ENCODE results near the gene SYNE2.
"Not testable (repeated sequence)": the region's sequence is repeated elsewhere in the genome, so short reads cannot be mapped to it uniquely, and the experiment has no call there.

SYNE2 gene

DNA sequence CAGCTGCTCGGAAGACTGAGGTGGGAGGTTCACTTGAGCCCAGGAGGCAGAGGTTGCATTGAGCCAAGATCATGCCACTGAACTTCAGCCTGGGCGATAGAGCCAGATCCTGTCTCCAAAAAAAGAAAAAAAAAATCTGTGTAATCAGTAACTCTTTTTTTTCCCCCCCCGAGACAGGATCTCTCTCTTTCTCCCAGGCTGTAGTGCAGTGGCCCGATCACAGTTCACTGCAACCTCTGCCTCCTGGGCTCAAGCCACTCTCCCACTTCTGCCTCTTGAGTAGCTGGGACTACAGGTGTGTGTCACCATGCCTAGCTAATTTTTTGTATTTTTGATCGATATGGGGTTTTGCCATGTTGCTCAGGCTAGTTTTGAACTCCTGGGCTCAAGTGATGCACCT is 113.6 kb downstream of the SYNE2 start:
- no peak for DNase-seq

DNA sequence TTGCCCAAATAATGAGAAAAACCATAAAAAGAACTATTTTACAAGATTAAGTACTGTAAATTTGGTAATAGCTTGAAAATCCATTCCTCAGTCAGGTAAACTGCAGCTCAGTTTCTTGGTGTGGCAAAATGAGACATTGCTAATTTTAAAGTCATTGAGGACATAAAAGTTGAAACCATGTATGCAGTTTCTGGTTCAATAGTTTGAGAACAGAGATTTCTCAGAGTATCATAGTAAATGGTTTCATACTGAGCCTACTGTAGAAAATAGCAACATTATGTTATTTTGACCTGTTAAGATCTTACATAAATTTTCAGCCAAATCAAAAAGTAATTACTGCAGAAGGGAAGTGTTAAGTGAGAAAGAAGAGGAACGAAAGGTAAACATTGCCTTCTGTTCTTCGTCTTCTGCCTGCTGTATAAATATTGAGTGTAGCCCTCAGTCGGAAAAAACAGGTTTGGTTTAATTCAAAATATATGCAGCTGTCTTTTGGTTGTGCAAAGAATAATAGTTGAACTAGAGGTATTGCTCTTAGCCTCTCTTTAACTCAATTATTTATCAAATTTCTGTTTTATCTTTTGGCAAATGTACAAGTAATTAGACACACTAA is 119.6 kb downstream of the SYNE2 start:
- no peak for DNase-seq

DNA sequence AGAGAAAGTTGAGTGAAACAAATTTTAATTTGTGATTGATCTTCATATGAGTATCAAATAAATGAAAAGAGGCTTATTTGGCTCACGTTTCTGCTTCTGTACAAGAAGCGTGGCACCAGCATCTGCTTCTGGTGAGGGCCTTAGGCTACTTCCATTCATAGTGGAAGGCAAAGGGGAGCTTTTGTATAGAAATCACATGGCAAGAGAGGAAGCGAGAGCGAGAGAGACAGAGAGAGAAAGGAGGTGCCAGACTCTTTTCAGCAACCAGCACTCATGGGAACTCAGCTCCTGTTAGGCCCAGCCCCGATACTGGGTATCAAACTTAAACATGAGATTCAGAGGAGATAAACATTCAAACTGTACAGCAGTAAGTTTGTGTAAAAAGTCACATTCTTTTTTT is 121.4 kb downstream of the SYNE2 start:
- no peak for DNase-seq

DNA sequence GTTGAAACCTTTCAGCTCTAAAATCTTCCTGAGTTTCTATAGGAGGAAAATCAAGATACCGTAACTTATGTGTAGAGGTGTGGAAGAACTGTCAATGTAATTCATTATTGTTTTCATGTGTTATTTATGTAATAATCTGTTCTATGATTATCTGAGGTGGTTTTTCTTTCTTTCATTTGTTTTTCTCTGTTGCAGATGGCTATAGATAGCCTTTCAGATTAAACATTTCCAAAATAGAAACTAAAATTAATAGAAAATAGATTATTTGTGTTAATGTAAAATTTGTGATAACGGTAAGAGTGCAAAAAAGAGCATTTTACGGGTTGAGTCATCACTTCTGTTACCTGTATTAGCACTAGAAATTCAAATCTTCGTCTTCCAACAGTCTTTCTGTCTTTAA is 128.8 kb downstream of the SYNE2 start:
- no peak for DNase-seq

DNA sequence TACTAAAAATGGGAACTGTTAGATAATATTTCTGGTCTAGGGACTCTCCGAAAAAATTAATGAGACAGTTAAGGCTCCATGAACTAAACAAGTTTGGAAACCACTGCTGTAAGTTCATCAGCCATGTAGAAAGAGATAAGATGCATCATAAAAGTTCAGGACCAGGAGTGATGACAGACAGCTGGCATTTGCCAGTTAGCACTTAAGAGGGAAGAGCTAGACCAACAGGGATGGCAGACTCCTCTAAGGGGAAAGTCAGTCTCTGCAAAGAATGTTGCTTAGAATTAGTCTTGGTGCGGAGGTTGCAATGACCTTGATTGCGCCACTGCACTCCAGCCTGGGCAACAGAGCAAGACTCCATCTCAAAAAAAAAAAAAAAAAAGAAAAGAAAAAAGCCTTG is 129.4 kb downstream of the SYNE2 start:
- DNase-seq: no peak

DNA sequence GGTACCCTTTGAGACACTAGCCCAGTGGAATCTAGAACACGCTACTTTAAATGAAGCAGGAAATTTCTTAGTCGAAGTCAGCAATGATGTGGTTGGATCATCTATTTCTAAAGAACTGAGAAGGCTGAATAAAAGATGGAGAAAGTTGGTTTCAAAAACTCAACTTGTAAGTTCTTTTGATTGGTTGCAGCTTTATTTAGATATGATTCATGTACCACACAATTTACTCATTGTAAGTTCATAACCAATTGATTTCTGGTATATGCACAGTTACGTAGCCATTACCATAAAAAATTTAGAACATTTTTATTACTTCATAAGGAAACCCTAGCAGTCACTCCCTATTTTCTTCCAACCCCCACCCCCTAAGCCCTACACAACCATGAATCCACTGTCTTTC is 129.8 kb downstream of the SYNE2 start:
- no peak for DNase-seq

DNA sequence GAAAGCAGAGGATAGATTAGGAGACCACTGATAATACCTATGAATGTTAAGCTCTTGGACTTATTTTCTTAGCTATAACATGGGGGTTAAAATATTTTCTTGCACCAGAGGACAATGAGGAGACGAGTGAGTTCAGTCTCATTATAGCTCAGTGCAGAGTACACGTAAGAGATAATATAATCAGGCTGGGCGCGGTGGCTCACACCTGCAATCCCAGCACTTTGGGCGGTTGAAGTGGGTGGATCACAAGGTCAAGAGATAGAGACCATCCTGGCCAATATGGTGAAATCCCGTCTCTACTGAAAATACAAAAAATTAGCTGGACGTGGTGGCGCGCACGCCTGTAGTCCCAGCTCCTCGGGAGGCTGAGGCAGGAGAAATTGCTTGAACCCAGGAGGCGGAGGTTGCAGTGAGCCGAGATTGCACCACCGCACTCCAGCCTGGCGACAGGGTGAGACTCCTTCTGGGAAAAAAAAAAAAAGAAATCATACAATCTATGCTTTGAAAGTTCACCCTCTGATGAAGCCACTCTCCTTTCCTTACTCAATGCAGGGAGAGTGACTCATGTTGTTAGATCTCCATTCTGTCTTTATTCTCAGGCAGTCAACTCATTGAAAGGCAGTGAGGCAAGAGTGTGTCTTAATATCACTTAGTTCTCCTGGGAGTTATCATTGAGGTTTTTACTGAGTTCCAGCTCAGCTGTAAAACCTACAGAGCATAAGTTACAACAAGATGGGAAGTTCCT is 134.2 kb downstream of the SYNE2 start:
- no peak for DNase-seq

DNA sequence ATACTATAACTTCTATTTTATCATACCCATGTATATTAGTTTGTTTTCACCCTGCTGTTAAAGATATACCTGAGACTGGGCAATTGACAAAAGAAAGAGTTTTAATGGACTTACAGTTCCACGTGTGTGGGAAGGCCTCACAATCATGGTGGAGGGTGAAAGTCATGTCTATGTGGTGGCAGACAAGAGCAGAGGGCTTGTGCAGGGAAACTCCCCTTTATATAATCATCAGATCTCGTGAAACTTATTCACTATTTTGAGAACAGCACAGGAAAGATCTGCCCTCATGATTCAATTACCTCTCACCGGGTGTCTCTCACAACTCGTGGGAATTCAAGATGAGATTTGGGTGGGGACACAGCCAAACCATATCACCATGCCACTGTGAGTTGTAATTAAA is 135.8 kb downstream of the SYNE2 start:
- DNase-seq: no peak

DNA sequence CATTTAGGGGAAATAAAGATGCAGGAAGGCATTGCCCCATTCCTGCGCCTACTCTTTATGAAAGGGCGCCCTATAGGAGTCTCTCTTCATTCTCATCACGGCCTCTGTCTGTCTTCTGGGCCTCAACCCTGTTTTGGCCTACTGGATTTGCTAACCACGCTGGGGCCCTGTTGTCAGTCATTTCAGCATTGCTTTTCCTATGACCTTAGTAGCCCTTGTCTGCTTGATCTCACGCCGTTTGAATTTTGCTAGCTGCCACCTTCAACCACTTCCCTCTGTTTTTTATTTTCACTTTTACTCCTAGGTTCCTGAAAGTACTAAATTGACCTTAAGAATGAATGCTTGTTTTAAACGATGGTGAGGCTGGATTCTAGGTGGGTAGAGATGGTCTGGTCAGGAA is 139.0 kb downstream of the SYNE2 start:
- no peak for DNase-seq

DNA sequence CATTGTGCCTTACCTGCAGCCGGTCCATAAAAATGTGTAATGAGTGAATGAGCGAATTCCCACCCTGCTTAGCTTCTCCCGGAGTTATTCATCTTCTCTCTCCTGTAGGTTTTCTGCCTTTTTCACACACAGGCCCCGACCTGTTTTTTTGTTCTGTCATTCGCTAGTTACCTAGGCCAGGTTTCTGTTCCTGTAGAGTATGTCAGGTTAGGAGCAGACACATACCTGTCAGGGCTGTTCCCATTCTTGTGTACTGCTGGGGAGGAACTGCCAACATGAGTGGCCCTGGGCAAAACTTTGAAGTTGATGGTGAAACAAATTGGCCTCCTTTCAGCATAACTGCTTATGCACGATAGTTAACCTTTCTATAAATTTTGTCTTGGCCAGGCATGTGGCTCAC is 140.1 kb downstream of the SYNE2 start:
- no peak for DNase-seq

DNA sequence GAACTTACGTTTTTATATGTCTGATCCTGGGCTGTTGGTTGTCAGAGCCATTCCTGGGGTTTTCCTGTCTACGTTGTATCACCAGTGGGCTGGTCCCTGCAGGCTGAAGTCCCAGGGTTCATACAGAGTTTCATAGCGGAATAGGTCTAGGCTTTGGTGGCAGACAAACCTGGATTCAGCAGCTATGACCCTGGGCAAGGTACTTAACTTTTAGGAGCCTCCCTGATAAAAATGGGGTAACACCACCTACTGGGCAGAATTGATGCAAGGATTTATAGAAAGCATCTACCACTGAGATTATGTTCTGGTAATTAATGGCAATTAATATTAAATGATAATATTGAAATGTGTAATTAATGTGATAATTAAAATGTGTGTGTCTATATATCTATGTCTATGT is 141.2 kb downstream of the SYNE2 start:
- no peak for DNase-seq

DNA sequence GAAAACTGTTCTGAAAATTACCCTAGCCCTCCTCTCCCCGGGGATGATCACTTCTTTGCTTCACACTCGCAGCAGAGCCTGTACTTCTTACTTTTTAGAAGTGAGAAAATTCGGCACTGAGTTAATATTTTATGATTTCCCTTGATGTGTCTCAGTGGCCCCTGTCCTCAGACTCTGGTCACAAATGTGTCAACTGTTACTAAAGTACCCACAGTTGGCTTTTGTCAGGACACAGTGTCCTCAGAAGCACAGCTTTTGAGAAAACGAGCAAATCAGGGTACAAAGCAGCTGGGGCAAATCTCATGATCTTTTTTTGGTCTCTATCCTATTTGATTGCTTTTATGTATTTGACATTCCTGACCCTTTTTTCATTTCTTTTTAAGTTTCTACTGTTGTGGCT is 142.5 kb downstream of the SYNE2 start:
- DNase-seq: no peak

DNA sequence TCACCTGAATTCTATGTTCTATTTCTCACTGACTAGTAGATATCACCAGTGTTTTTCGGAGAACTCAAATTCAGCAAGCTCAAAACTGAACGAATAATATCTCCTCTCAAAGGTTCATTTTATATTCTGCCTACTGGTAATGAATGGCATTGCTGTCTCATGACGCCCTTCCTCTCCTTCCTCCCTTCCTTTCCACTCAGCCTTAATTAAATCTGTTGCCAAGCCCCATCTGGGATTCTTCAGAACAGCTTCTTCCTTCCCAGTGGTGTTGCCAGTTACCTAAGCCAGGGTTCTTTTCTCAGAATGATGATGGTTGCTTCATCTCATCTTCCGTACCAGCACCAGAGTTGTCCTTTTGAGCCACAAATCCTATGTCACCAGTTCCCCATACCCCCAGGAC is 143.2 kb downstream of the SYNE2 start:
- no peak for DNase-seq

DNA sequence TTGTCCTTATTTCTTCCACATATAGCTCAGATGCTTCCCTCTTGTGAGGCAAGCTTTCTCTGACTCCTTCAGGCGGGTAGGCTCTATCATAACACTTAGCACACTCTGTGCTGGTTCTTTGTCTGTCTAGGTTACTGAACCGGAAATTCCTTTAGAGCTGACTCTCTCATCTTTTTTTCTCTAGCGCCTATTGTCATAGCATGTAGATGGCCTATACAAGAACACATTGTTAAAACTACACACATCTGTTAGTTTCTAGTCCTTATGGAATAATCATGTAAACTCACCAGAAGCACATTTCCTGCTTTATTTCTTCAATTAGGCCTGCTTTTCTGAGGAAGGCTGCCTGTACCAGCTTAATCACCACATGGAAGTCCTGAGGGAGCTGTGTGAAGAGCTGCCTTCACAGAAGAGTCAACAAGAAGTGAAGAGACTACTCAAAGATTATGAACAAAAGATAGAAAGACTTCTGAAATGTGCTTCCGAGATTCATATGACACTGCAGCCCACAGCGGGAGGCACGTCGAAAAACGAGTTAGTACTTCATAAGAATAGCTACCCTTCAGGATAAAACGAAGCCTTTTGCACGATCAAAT is 143.9 kb downstream of the SYNE2 start:
- DNase-seq: no peak

DNA sequence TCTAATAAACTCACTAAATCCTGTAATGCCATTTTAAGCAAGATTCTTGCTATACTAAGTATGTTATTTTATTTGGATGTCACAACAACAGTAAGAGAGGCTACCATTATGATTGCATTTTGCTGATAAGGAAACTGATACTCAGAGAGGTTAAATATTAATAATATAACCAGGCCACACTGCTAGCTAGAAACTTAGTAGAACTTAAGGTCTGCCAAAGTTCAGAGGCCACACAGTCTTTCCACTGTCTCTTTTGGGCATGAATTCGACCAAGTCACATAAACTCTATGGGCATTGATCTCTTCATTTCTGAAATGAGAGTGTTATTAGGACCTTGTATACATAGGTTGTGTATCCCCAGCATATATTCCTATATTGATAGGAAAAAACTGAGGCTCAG is 147.9 kb downstream of the SYNE2 start:
- no peak for DNase-seq

DNA sequence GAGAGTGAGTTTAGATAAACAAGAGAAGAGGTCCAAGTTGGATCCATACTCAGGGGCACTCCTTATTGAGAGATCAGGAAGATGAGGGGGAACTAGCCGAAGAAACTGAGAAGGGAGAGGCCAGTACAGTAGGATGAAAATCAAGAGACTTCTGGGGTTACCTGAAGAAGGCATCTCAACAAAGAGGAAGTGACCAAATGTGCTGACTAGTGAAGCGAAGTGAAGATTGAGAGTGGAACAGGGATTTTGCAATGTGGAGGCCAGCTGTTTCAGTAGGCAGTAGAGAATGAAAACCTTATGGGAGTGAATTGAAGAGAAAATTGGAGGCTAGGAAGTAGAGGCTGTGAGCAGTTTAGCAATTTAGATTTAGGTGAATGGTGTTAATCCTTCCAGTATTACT is 153.0 kb downstream of the SYNE2 start:
- DNase-seq: no peak

DNA sequence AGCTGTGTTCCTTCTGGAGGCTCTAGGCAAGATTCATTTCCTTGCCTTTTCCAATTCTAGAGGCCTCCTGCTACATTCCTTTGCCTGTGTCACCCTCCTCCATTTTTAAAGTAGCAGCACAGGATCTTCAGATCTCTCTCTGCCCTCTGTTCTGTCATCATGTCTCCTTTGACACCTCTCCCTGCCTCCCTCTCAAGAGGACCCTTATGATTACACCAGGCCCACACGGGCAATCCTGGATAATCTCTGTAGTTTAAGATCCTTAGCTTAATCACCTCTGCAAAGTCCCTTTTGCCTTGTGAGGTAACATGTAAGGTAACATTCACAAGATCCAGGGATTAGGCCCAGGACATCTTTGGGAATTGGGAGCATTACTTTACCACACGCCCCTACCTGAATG is 155.2 kb downstream of the SYNE2 start:
- no peak for DNase-seq

DNA sequence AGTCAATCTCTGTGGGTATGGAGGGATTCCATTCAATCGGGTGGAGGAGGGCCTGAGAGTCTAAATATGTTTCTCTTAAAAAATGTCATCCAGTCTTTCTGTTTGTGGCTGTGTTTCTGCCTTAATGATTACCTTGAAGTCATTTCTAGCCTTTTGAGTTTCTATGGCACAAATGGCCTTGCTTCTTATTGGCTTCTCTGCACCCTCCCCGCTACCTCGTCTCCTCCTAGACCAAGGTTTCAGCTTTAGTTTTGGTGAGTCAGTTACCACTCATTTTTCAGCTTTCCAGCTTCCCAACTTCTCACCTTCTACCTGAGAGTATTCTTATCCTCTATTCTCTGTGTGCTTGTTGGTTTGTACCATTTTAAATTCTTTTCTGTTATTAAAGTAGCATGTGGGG is 159.2 kb downstream of the SYNE2 start:
- DNase-seq: no peak

DNA sequence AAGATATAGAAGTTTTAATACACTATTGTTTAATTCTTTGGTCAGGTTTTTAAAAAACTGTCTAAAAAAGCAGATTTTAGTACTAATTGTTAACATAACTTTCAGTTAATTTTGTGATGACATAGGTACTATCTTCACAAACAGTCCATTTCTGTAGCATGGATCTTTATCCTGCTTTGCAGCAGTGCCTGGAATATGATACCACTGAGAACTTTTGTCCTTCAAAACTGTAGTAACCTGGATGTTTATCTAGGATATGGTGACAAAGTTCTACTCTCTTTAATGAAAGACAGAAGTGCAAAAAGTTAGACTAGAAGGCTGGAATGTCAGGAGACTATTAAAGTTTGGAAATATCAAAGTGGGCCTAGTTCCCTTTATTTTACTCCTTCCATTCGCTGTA is 159.9 kb downstream of the SYNE2 start:
- DNase-seq: no peak

DNA sequence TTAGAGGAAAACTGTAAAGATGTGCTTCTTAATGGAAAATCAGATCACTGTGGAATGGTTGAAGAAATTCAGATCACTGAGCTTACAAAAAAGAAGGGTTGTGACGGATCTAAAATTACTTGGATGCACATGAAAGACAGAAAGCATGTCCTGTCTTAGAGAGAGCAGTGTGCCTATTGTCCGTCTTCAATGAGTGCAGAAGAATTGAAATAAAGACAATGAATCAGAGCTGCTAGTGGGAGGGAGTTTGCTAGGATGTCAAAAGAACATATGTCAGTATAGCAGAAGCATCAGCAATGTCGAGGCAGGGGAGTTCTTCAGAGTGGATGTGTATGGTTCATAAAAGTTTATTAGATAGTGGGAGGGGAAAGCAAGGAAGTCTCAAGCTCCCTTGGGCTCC is 172.7 kb downstream of the SYNE2 start:
- DNase-seq: no peak

DNA sequence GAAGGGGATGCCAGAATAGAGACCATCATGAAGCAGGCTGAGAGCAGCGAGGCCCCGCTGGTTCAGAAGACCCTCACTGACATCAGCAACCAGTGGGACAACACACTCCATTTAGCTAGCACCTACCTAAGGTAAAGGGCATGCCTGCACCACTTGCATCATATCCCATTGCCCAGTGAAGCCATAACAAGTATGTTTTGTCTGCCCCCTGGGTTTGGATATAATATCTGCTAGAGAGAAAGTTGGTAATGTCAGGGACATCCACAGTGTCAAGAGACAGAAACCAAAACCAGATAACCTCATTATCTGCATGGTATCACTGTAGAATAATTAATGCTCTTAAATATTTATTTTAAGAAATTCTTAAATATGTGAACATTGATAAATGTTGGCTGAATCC is 173.8 kb downstream of the SYNE2 start:
- DNase-seq: no peak

DNA sequence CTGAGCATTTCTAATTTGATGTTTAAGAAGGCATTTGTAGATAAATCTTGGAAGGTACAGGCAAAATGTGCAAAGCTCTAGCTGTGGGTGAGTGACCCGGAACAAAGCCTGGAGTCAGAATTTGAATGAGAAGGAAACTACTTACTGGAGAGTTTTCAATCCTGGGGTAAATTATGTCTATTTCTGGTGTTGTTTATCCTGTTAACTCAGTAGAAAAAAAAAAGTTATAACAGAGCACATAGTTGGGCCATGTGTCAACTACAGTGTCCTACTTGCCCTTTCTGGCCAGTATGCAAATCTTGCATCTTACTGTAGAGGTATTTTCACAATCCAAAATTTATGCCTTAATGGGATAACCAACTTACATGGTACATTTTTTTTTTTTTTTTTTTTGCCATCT is 182.3 kb downstream of the SYNE2 start:
- DNase-seq: no peak

DNA sequence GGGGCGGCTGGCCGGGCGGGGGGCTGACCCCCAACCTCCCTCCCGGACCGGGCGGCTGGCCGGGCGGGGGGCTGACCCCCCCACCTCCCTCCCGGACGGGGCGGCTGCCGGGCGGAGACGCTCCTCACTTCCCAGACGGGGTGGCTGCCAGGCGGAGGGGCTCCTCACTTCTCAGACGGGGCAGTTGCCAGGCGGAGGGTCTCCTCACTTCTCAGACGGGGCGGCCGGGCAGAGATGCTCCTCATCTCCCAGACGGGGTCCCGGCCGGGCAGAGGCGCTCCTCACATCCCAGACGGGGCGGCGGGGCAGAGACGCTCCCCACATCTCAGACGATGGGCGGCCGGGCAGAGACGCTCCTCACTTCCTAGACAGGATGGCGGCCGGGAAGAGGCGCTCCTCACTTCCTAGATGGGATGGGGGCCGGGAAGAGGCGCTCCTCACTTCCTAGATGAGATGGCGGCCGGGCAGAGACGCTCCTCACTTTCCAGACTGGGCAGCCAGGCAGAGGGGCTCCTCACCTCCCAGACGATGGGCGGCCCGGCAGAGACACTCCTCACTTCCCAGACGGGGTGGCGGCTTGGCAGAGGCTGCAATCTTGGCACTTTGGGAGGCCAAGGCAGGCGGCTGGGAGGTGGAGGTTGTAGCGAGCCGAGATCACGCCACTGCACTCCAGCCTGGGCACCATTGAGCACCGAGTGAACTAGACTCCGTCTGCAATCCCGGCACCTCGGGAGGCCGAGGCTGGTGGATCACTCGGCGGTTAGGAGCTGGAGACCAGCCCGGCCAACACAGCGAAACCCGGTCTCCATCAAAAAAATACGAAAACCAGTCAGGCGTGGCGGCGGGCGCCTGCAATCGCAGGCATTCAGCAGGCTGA is 185.3 kb downstream of the SYNE2 start:
- not testable (repeated sequence) for DNase-seq

All from right hindlimb (tissue), 1 donor.